ENCODE measurements around the gene AGA. TPM values are rescaled to one million over a fixed set of nuclear protein-coding genes. Genes with fewer than 3 reads are reported as not detected.

The AGA gene
- total RNA-seq, 2 experiments from 2014 or later, result 26.8 to 27.4 TPM

DNA sequence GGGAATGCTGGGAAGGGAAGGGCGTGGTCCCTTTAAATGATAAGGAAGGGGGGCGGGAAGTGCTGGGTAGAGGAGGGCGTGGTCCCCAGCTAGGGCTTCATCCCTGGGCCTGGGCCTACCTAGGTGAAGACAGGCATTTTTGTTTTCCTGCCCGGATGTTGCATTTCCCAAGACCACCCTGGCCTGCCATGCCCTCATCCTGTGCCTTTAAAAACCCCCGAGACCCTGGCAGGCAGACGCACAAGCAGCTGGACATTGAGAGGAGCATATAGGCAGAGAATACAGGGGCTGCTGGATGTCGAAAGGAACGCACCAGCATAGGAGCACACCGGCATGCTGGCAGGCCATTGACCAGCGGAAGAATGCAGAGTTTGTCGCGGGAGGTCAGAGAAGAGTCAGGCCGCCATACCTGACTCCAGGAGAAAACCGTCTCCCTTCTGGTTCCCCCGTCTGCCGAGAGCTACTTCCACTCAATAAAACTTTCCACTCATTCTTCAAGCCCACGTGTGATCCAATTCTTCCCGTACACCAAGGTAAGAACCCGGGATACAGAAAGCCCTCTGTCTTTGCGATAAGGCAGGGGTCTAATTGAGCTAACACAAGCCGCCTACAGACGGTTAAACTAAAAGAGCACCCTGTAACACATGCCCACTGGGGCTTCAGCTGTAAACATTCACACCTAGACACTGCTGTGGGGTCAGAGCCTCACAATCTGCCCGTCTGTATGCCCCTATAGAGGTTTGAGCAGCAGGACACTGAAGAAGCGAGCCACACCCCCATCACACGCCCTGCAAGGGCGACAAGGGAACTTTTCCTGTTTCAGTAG is 2.9 kb upstream of the AGA start:
- Mint-ChIP-seq H3K36me3 (ENCODE audit: low read depth) (peaks cover 5% of the 10 kb centered on the region), H3K27ac (no peak overlapping the region), H3K4me1 (ENCODE audit: low read depth) (peaks cover 19% of the 10 kb centered on the region), H3K27me3 (ENCODE audit: low read depth) (no peaks in the 10 kb centered on the region), H3K4me3 (no peak overlapping the region), H3K9me3 (ENCODE audit: insufficient read depth) (no peaks in the 10 kb centered on the region)
- DNase-seq (no peak), ATAC-seq (no peak)
- ChIA-PET CTCF (no interaction called here), POLR2A (no interaction called here)

DNA sequence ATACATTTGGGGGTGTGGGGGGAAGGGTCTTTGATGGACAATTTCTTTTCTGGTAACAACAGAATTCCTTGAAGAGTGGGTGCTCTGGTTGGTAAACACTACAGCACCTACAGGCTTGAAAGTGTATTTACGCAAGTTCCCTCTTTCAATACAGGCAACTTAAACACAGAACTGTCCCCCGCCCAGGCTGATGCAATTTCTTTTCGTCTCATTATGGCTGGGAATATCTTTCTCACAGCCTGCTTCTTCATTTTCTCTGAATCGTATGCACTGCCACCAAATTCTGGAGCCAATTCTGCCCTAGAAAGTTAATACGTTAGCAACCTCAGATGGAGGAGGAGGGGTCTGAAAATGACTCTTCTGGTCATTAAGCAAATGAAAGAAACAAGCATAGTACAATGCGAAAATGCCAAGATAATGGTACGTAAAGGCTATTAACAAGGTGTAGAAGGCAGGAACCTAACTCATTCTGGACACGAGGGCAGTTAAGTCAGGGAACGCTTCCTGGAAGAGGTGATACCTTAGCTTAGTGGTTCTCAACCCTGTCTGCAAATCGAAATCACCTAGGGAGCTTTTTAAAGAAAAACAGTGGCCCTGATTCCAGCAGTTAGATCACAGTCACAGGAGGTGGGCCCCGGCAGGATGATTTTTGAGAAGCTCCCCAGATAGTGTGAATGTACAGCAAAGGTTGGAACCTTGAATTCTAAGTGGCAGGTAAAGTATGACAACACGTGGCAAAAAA is 1.0 kb downstream of the AGA start:
- ChIA-PET CTCF (interaction anchor here (1.0 to 2.1 kb wide), 8 partner anchors 32 to 192 kb away, joined by 3 to 12 read pairs (median 5); partner anchors contain the start of gene NEIL3), POLR2A (interaction anchor here (1.1 to 3.0 kb wide), 11 partner anchors 10 to 240 kb away, joined by 3 to 40 read pairs (median 6); partner anchors contain the start of gene NEIL3)
- H3K9me3 Mint-ChIP-seq (ENCODE audit: insufficient read depth), result no peaks in the 10 kb centered on the region
- H3K27ac Mint-ChIP-seq, result peak overlapping the region; percentile 94
- H3K4me3 Mint-ChIP-seq, result peak overlapping the region; percentile 85
- H3K36me3 Mint-ChIP-seq (ENCODE audit: low read depth), result peaks cover 30% of the 10 kb centered on the region
- peak; percentile 4 for ATAC-seq
- DNase-seq, result peak; percentile 38
- H3K4me1 Mint-ChIP-seq (ENCODE audit: low read depth), result peaks cover 21% of the 10 kb centered on the region
- H3K27me3 Mint-ChIP-seq (ENCODE audit: low read depth), result no peaks in the 10 kb centered on the region

- ATAC-seq, result no peak
- POLR2A ChIA-PET, result no interaction called here
- Mint-ChIP-seq H3K27ac (no peak overlapping the region), H3K36me3 (ENCODE audit: low read depth) (peaks cover 53% of the 10 kb centered on the region), H3K4me3 (no peak overlapping the region), H3K9me3 (ENCODE audit: insufficient read depth) (no peaks in the 10 kb centered on the region), H3K4me1 (ENCODE audit: low read depth) (peaks cover 15% of the 10 kb centered on the region), H3K27me3 (ENCODE audit: low read depth) (no peaks in the 10 kb centered on the region)
- CTCF ChIA-PET, result no interaction called here
- no peak for DNase-seq
Observed at GRCh38 chr4:177436456-177436855, 5.8 kb downstream of the AGA start.

DNA sequence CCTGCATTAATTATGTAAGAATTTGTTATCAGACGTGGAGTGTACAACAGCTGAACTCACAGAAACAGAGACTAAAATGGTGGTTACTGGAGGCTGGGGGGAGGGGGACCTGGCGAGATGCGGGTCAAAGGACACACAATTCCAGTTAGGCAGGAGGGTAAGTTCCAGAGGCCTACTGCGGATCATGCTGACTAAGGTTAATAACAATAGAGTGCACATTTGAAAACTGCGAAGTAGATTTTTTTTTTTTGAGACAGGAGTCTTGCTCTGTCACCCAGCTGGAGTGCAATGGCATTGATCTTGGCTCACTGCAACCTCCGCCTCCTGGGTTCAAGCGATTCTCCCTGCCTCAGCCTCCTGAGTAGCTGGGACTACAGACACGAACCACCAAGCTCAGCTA is 7.6 kb downstream of the AGA start:
- DNase-seq (no peak), ATAC-seq (no peak)
- Mint-ChIP-seq H3K4me3 (no peak overlapping the region), H3K4me1 (ENCODE audit: low read depth) (no peaks in the 10 kb centered on the region), H3K36me3 (ENCODE audit: low read depth) (peaks cover 58% of the 10 kb centered on the region), H3K27me3 (ENCODE audit: low read depth) (no peaks in the 10 kb centered on the region), H3K27ac (no peak overlapping the region), H3K9me3 (ENCODE audit: insufficient read depth) (no peaks in the 10 kb centered on the region)
- POLR2A ChIA-PET, result interaction anchor here (2.8 kb wide), 1 partner anchor 8 kb away, joined by 10 read pairs; the partner anchor contains the start of gene AGA
- CTCF ChIA-PET, result no interaction called here

DNA sequence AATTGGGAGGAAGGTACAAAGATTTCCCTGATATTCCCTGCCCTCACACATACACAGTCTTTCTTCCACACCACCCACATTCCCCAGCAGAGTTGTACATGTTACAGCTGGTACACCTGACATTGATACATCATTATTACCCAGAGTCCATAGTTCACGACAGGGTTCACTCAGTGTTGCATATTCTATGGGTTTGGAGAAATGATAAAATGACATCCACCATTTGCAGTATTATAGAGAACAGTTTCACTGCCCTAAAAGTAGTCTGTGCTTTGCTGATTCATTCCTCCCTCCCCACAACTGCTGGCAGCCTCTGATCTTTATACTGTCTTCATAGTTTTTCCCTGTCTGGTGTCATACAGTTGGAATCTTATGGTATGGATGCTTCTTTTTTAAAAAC is 15.0 kb downstream of the AGA start:
- Mint-ChIP-seq H3K27ac (no peak overlapping the region), H3K4me3 (no peak overlapping the region), H3K9me3 (ENCODE audit: insufficient read depth) (no peaks in the 10 kb centered on the region), H3K27me3 (ENCODE audit: low read depth) (no peaks in the 10 kb centered on the region), H3K4me1 (ENCODE audit: low read depth) (no peaks in the 10 kb centered on the region), H3K36me3 (ENCODE audit: low read depth) (peaks cover 19% of the 10 kb centered on the region)
- ChIA-PET CTCF (no interaction called here), POLR2A (no interaction called here)
- ATAC-seq, result no peak
- DNase-seq, result no peak

DNA sequence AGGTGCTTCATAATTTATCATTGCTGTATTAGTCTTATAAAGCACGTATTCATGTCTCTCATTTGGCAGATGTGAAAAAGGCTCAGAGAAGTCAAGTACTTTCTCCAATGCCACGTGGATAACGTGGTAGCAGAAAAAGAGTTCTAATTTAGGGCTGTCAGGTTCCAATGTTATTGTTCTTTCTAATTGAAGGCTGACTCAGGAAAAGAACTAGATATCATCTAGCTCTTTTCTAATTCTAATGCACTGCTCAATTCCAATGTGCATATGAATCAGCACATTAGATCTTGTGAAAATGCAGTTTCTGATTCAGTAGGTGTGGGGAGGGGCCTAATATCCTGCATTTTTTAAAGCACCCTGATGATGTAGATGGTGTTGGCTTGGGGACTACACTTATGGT is 22.8 kb downstream of the AGA start:
- peaks cover 4% of the 10 kb centered on the region for H3K27me3 Mint-ChIP-seq (ENCODE audit: low read depth)
- H3K9me3 Mint-ChIP-seq (ENCODE audit: insufficient read depth), result peaks cover 15% of the 10 kb centered on the region
- ChIA-PET POLR2A (no interaction called here), CTCF (no interaction called here)
- no peak for ATAC-seq
- H3K4me1 Mint-ChIP-seq (ENCODE audit: low read depth), result no peaks in the 10 kb centered on the region
- H3K36me3 Mint-ChIP-seq (ENCODE audit: low read depth), result peaks cover 7% of the 10 kb centered on the region
- DNase-seq, result no peak
- no peak overlapping the region for H3K4me3 Mint-ChIP-seq
- H3K27ac Mint-ChIP-seq, result no peak overlapping the region

DNA sequence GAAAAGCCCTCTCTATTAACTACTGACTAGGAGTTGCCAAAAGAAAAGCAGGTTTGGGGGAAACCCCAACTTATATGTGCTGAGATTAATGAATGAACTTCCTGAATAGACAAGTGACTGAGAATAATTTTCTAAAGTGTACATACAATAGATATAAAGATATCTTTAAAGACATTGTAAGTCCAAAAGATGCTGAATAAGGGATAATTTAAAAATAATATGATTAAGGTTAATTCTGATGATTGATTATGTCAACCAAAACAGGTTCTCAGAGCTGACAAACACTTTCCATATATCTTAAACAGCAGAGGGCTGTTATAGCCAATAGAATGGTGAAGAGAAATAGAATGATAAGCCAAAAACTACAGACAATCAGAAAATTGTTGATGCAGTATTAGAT is 28.6 kb downstream of the AGA start:
- H3K36me3 Mint-ChIP-seq (ENCODE audit: low read depth), result no peaks in the 10 kb centered on the region
- ATAC-seq, result no peak
- H3K9me3 Mint-ChIP-seq (ENCODE audit: insufficient read depth), result no peaks in the 10 kb centered on the region
- CTCF ChIA-PET, result no interaction called here
- H3K27ac Mint-ChIP-seq, result no peak overlapping the region
- H3K4me1 Mint-ChIP-seq (ENCODE audit: low read depth), result no peaks in the 10 kb centered on the region
- no peak overlapping the region for H3K4me3 Mint-ChIP-seq
- POLR2A ChIA-PET, result no interaction called here
- DNase-seq, result no peak
- peaks cover 2% of the 10 kb centered on the region for H3K27me3 Mint-ChIP-seq (ENCODE audit: low read depth)

GRCh38 chr4:177413076-177413475 is 29.2 kb downstream of the AGA start:
- DNase-seq (no peak), ATAC-seq (no peak)
- Mint-ChIP-seq H3K9me3 (ENCODE audit: insufficient read depth) (no peaks in the 10 kb centered on the region), H3K4me1 (ENCODE audit: low read depth) (no peaks in the 10 kb centered on the region), H3K27ac (no peak overlapping the region), H3K36me3 (ENCODE audit: low read depth) (no peaks in the 10 kb centered on the region), H3K4me3 (no peak overlapping the region), H3K27me3 (ENCODE audit: low read depth) (peaks cover 2% of the 10 kb centered on the region)
- CTCF ChIA-PET, result no interaction called here
- POLR2A ChIA-PET, result no interaction called here

DNA sequence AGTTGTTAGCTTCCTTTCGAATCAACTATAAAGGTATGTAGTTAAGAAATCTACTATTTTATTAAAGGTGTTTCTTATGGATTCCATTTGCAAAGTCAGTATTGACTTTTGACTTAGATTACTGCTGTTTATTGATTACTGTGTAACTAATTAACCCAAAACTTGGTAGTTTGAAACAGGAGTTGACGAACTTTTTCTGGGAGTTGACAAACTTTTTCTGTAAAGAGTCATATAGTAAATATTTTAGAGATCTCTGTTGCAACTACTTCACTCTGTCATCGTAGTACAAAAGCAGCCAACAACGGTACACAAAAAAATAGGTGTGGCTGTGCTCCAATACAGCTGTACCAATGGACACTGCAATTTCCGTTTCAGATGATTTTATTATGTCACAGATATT is 30.2 kb downstream of the AGA start:
- no peaks in the 10 kb centered on the region for H3K27me3 Mint-ChIP-seq (ENCODE audit: low read depth)
- H3K27ac Mint-ChIP-seq, result no peak overlapping the region
- H3K36me3 Mint-ChIP-seq (ENCODE audit: low read depth), result no peaks in the 10 kb centered on the region
- H3K4me3 Mint-ChIP-seq, result no peak overlapping the region
- DNase-seq (no peak), ATAC-seq (no peak)
- ChIA-PET CTCF (no interaction called here), POLR2A (no interaction called here)
- H3K4me1 Mint-ChIP-seq (ENCODE audit: low read depth), result no peaks in the 10 kb centered on the region
- H3K9me3 Mint-ChIP-seq (ENCODE audit: insufficient read depth), result no peaks in the 10 kb centered on the region

GRCh38 chr4:177410566-177410965 is 31.7 kb downstream of the AGA start:
- CTCF ChIA-PET, result no interaction called here
- Mint-ChIP-seq H3K27ac (no peak overlapping the region), H3K36me3 (ENCODE audit: low read depth) (no peaks in the 10 kb centered on the region), H3K9me3 (ENCODE audit: insufficient read depth) (no peaks in the 10 kb centered on the region), H3K4me3 (no peak overlapping the region), H3K4me1 (ENCODE audit: low read depth) (no peaks in the 10 kb centered on the region), H3K27me3 (ENCODE audit: low read depth) (peaks cover 1% of the 10 kb centered on the region)
- DNase-seq (no peak), ATAC-seq (no peak)
- POLR2A ChIA-PET, result no interaction called here

GRCh38 chr4:177408023-177408422 is 34.2 kb downstream of the AGA start:
- Mint-ChIP-seq H3K4me3 (no peak overlapping the region), H3K9me3 (ENCODE audit: insufficient read depth) (no peaks in the 10 kb centered on the region), H3K27me3 (ENCODE audit: low read depth) (peaks cover 6% of the 10 kb centered on the region), H3K4me1 (ENCODE audit: low read depth) (peaks cover 13% of the 10 kb centered on the region), H3K36me3 (ENCODE audit: low read depth) (peaks cover 4% of the 10 kb centered on the region), H3K27ac (no peak overlapping the region)
- no peak for ATAC-seq
- ChIA-PET POLR2A (interaction anchor here (0.6 kb wide), 1 partner anchor 34 kb away, joined by 3 read pairs; the partner anchor contains the start of gene AGA), CTCF (interaction anchor here (0.9 kb wide), 1 partner anchor 18 kb away, joined by 3 read pairs; no protein-coding TSS in a partner anchor)
- no peak for DNase-seq

DNA sequence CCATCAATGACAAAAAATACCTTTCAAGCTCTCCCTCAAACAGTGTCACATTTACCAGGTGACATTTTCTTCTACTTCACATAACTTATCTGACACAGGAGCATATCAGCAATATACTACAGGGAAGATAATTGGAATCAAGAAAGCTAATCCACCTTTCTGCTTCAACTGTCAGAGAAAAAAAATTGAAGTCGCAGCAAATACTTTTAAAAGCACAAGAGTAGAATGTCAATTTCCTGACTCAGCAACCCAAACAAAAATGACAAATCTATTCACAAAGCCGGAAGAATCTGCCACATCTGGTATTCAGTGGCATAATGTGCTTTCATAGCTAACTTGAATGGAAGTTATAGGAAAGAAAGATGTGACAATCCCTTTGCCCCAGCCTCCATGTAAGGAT is 36.7 kb downstream of the AGA start:
- H3K27ac Mint-ChIP-seq, result no peak overlapping the region
- peaks cover 16% of the 10 kb centered on the region for H3K36me3 Mint-ChIP-seq (ENCODE audit: low read depth)
- peaks cover 6% of the 10 kb centered on the region for H3K27me3 Mint-ChIP-seq (ENCODE audit: low read depth)
- no peak for ATAC-seq
- no peak overlapping the region for H3K4me3 Mint-ChIP-seq
- peaks cover 35% of the 10 kb centered on the region for H3K4me1 Mint-ChIP-seq (ENCODE audit: low read depth)
- POLR2A ChIA-PET, result interaction anchor here (2.6 kb wide), 1 partner anchor 36 kb away, joined by 14 read pairs; the partner anchor contains the start of gene AGA
- no peak for DNase-seq
- CTCF ChIA-PET, result interaction anchor here (1.2 kb wide), 1 partner anchor 45 kb away, joined by 3 read pairs; no protein-coding TSS in a partner anchor
- peaks cover under 1% of the 10 kb centered on the region for H3K9me3 Mint-ChIP-seq (ENCODE audit: insufficient read depth)

Measured in activated CD8-positive, alpha-beta T cell treated with anti-CD3 and anti-CD28 coated beads, Interleukin-2, amount 10 ng/mL, durations not matched to agents 7 days and 5 days (primary cell).